Loucy (cell line): ENCODE data around the gene ANGPTL5.
"Not testable (repeated sequence)": the region's sequence is repeated elsewhere in the genome, so short reads cannot be mapped to it uniquely, and the experiment has no call there.

Experiments used
- H2AFZ ChIP-seq: fragments of 200-600 bp; sonication (generic); 2 replicates; pipeline ENCODE4 v1.6.0; 2016; ENCODE audit warnings: antibody characterized with exemption, mild to moderate bottlenecking, low read length, moderate library complexity
- H3F3A ChIP-seq: fragments of 200-600 bp; 2 replicates; pipeline ENCODE4 v1.6.0; 2016; ENCODE audit warnings: antibody characterized with exemption, low read depth, mild to moderate bottlenecking
- H3K27me3 ChIP-seq: fragments of 200-600 bp; sonication (generic); 2 replicates; pipeline ENCODE4 v1.6.1; 2014; ENCODE audit warnings: low read length, mild to moderate bottlenecking; ENCODE audit not compliant: insufficient read depth, poor library complexity, severe bottlenecking
- H3K36me3 ChIP-seq: fragments of 200-600 bp; sonication (generic); 2 replicates; pipeline ENCODE4 v1.6.1; 2016; ENCODE audit warnings: low read length; ENCODE audit not compliant: insufficient read depth
- H3K4me1 ChIP-seq: fragments of 200-600 bp; sonication (generic); 2 replicates; pipeline ENCODE4 v1.5.1; 2014; ENCODE audit warnings: low read length, mild to moderate bottlenecking; ENCODE audit not compliant: insufficient read depth, poor library complexity, severe bottlenecking
- H3K4me2 ChIP-seq: fragments of 200-600 bp; sonication (generic); 2 replicates; pipeline ENCODE4 v1.6.0; 2014; ENCODE audit warnings: antibody characterized with exemption, low read length, low read depth, mild to moderate bottlenecking; ENCODE audit not compliant: poor library complexity, severe bottlenecking
- H3K4me3 ChIP-seq: fragments of 200-600 bp; sonication (generic); 2 replicates; pipeline ENCODE4 v1.5.1; 2014; ENCODE audit warnings: low read length, mild to moderate bottlenecking, mixed read lengths; ENCODE audit not compliant: poor library complexity, severe bottlenecking
- H3K79me2 ChIP-seq: fragments of 200-600 bp; sonication (generic); 2 replicates; pipeline ENCODE4 v1.6.1; 2014; ENCODE audit warnings: low read length; ENCODE audit not compliant: insufficient read depth
- H3K9ac ChIP-seq: fragments of 200-600 bp; sonication (generic); 2 replicates; pipeline ENCODE4 v1.6.0; 2014; ENCODE audit warnings: mild to moderate bottlenecking, low read depth, low read length, moderate library complexity; ENCODE audit not compliant: poor library complexity, severe bottlenecking
- H3K9me2 ChIP-seq: fragments of 200-600 bp; sonication (generic); replicated peaks from 2 replicates; pipeline ENCODE4 v1.6.1; 2016; ENCODE audit warnings: low read depth, low read length, mixed read lengths
- H3K9me3 ChIP-seq: fragments of 200-600 bp; sonication (generic); 2 replicates; pipeline ENCODE4 v1.6.1; 2014; ENCODE audit warnings: mild to moderate bottlenecking, antibody characterized with exemption, low read length, low read depth; ENCODE audit not compliant: insufficient read depth
- H4K20me1 ChIP-seq: fragments of 200-600 bp; sonication (generic); 2 replicates; pipeline ENCODE4 v1.6.0; 2014; ENCODE audit warnings: antibody characterized with exemption, low read length, mild to moderate bottlenecking; ENCODE audit not compliant: insufficient read depth, poor library complexity, severe bottlenecking
- CTCF ChIP-seq: fragments of 200-600 bp; sonication (generic); conservative IDR thresholded peaks from 2 replicates; pipeline ENCODE4 v1.5.1; 2014; ENCODE audit warnings: mild to moderate bottlenecking, antibody characterized with exemption, low read length
- EZH2phosphoT487 ChIP-seq: fragments of 200-600 bp; IDR thresholded peaks from 2 replicates; pipeline ENCODE4 v1.6.1; 2018; ENCODE audit warnings: antibody characterized with exemption, mild to moderate bottlenecking, moderate library complexity, borderline replicate concordance

Gene ANGPTL5

DNA sequence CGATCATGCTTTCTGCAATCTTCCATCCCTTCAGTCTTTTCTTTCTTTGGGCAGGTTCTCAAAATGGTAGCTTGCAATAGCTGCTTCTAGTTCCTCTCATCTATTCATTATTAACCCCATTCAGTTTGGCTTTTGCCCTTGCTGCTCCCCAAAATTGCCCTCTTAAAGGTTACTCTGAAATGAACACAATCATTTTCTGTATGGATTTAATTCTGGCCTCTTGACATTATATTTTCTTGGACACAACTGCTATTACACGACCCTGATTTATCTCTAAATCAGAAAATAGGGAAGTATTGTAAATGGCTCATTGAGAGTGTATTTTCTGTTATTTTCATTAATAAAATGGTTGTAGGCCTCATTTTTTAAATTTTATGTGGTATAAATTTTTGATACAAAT is at the start of gene ANGPTL5:
Gene ANGPTL5 (minus strand): TSS at position 101 of the 400 bp plus-strand sequence. CDS start 8,613 bp downstream, outside the sequence.
- H2AFZ ChIP-seq, result peak within 1 kb of the TSS; percentile 97
- H3F3A ChIP-seq, result no peaks in the 10 kb centered on the region
- peak within 1 kb of the TSS; percentile 81 for H3K4me3 ChIP-seq
- H3K9me2 ChIP-seq, result no peaks in the 10 kb centered on the region
- H3K36me3 ChIP-seq, result no peaks in the 10 kb centered on the region
- TF ChIP-seq EZH2phosphoT487 (no peak), CTCF (no peak)
- H3K79me2 ChIP-seq, result no peaks in the 10 kb centered on the region
- H3K4me2 ChIP-seq, result peak within 1 kb of the TSS; percentile 82
- peak within 1 kb of the TSS; percentile 68 for H3K9ac ChIP-seq
- peaks cover 20% of the 10 kb centered on the region for H3K4me1 ChIP-seq
- H4K20me1 ChIP-seq, result no peaks in the 10 kb centered on the region
- no peaks in the 10 kb centered on the region for H3K9me3 ChIP-seq
- no peaks in the 10 kb centered on the region for H3K27me3 ChIP-seq

GRCh38 chr11:101964200-101964599 is 47.9 kb upstream of the ANGPTL5 start:
- not testable (repeated sequence) for H3F3A ChIP-seq, H2AFZ ChIP-seq, H3K4me2 ChIP-seq, H3K9ac ChIP-seq, H3K36me3 ChIP-seq, H3K27me3 ChIP-seq, H3K79me2 ChIP-seq, H3K4me3 ChIP-seq, H3K9me3 ChIP-seq, H4K20me1 ChIP-seq, H3K4me1 ChIP-seq, H3K9me2 ChIP-seq

DNA sequence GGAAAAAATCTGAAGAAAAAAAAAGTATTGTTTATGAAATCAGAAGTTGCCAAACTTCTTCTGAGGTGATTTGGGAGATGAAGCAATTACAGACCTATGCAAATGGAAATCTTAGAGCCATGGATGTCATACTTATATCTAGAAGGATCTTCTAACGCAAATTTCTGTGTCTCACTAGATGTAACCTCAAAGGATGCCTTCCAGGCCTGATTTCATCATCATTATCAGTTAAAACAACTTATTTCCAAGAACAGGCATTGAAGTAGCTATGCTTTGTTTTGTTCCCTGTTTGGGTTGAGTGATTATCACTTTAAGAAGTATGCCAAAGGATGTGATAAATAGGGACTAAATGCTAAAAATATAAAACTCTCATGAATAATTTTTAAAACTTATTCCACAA is 43.9 kb upstream of the ANGPTL5 start:
- H3K4me2 ChIP-seq, result no peak overlapping the region
- no peaks in the 10 kb centered on the region for H3F3A ChIP-seq
- no peaks in the 10 kb centered on the region for H4K20me1 ChIP-seq
- no peaks in the 10 kb centered on the region for H3K9me2 ChIP-seq
- no peaks in the 10 kb centered on the region for H3K4me1 ChIP-seq
- no peaks in the 10 kb centered on the region for H3K9me3 ChIP-seq
- no peaks in the 10 kb centered on the region for H3K79me2 ChIP-seq
- H2AFZ ChIP-seq, result no peak overlapping the region
- H3K36me3 ChIP-seq, result no peaks in the 10 kb centered on the region
- no peak for TF ChIP-seq EZH2phosphoT487
- H3K27me3 ChIP-seq, result no peaks in the 10 kb centered on the region
- H3K9ac ChIP-seq, result no peak overlapping the region
- H3K4me3 ChIP-seq, result no peak overlapping the region

GRCh38 chr11:101955701-101956100 is 39.4 kb upstream of the ANGPTL5 start:
- Histone ChIP-seq H4K20me1 (no peaks in the 10 kb centered on the region), H3K79me2 (no peaks in the 10 kb centered on the region), H3K27me3 (no peaks in the 10 kb centered on the region), H3K9ac (no peak overlapping the region), H3F3A (no peaks in the 10 kb centered on the region), H2AFZ (no peak overlapping the region), H3K4me2 (no peak overlapping the region), H3K4me3 (no peak overlapping the region), H3K36me3 (no peaks in the 10 kb centered on the region), H3K9me3 (no peaks in the 10 kb centered on the region), H3K9me2 (no peaks in the 10 kb centered on the region), H3K4me1 (no peaks in the 10 kb centered on the region)
- no peak for TF ChIP-seq EZH2phosphoT487
- no peak for TF ChIP-seq CTCF
